Hepatocyte (in vitro differentiated cells): ENCODE results near the gene RUFY3. TPM values are rescaled to one million over a fixed set of nuclear protein-coding genes. Genes with fewer than 3 reads are reported as not detected.

Experiments used
- DNase-seq: peaks from one replicate; pipeline ENCODE4 v3.0.0-alpha.2; 2016; ENCODE audit warnings: low spot score
- H2AFZ ChIP-seq: fragments of 200-600 bp; sonication (generic); 2 replicates; pipeline ENCODE4 v1.6.0; 2016; ENCODE audit warnings: antibody characterized with exemption, mild to moderate bottlenecking
- H3K27ac ChIP-seq: fragments of 200-600 bp; sonication (generic); 2 replicates; pipeline ENCODE4 v1.5.1; 2016; ENCODE audit warnings: mild to moderate bottlenecking
- H3K27me3 ChIP-seq: fragments of 200-600 bp; sonication (generic); 2 replicates; pipeline ENCODE4 v1.6.1; 2016
- H3K36me3 ChIP-seq: fragments of 200-600 bp; sonication (generic); replicated peaks from 2 replicates; pipeline ENCODE4 v1.5.1; 2016; ENCODE audit warnings: low read depth; ENCODE audit not compliant: insufficient read depth
- H3K4me1 ChIP-seq: fragments of 200-600 bp; sonication (generic); 2 replicates; pipeline ENCODE4 v1.5.1; 2016; ENCODE audit warnings: mild to moderate bottlenecking, moderate library complexity; ENCODE audit not compliant: insufficient read depth
- H3K4me2 ChIP-seq: fragments of 200-600 bp; sonication (generic); 2 replicates; pipeline ENCODE4 v1.6.0; 2016
- H3K4me3 ChIP-seq: fragments of 200-600 bp; sonication (generic); 2 replicates; pipeline ENCODE4 v1.5.1; 2016; ENCODE audit warnings: mild to moderate bottlenecking
- H3K79me2 ChIP-seq: fragments of 200-600 bp; sonication (generic); 2 replicates; pipeline ENCODE4 v1.6.0; 2017; ENCODE audit warnings: mild to moderate bottlenecking
- H3K9me2 ChIP-seq: fragments of 200-600 bp; sonication (generic); replicated peaks from 2 replicates; pipeline ENCODE4 v1.6.0; 2017; ENCODE audit warnings: mild to moderate bottlenecking; ENCODE audit not compliant: insufficient read depth
- H3K9me3 ChIP-seq: fragments of 200-600 bp; sonication (generic); 2 replicates; pipeline ENCODE4 v1.5.1; 2016; ENCODE audit warnings: low read depth, mild to moderate bottlenecking
- H4K20me1 ChIP-seq: fragments of 200-600 bp; sonication (generic); 2 replicates; pipeline ENCODE4 v1.6.0; 2016; ENCODE audit warnings: mild to moderate bottlenecking; ENCODE audit not compliant: insufficient read depth, poor library complexity, severe bottlenecking
- CTCF ChIP-seq: fragments of 200-600 bp; sonication (generic); IDR thresholded peaks from 2 replicates; pipeline ENCODE4 v1.5.1; 2016; ENCODE audit warnings: antibody characterized with exemption, mild to moderate bottlenecking; ENCODE audit not compliant: poor library complexity
- EZH2 ChIP-seq: fragments of 200-600 bp; sonication (generic); IDR thresholded peaks from 2 replicates; pipeline ENCODE4 v1.6.1; 2016; ENCODE audit warnings: antibody characterized with exemption, mild to moderate bottlenecking, borderline replicate concordance
- EZH2phosphoT487 ChIP-seq: fragments of 200-600 bp; sonication (generic); IDR thresholded peaks from one replicate; pipeline ENCODE4 v1.6.1; 2018; ENCODE audit warnings: antibody characterized with exemption, mild to moderate bottlenecking, low read depth, moderate library complexity; ENCODE audit not compliant: unreplicated experiment, severe bottlenecking
- WGBS: methylation state at CpG from one replicate; pipeline ENCODE4 v1.1.6; 2016; ENCODE audit warnings: low lambda C conversion rate; ENCODE audit errors: missing lambda C conversion rate; 5-methylcytosine and 5-hydroxymethylcytosine counted together
- polyA plus RNA-seq: library from polyadenylated mRNA; unstranded; fragments of >200 nt; fragmentation: Nextera tagmentation; extraction: Ambion mirVana; gene quantifications from 2 replicates; pipeline ENCODE4 v1.2.1, GENCODE V29; 2016
- total RNA-seq: library from RNA; depleted of rRNA; stranded (reverse); fragments of >200 nt; gene quantifications from 2 replicates; pipeline ENCODE4 v1.2.3, GENCODE V29; 2014

The RUFY3 gene
- total and polyA plus RNA-seq, 2 experiments from 2014 or later, result 22.2 to 40.1 TPM

- Histone ChIP-seq H3K9me2 (no peaks in the 10 kb centered on the region), H3K4me3 (no peak overlapping the region), H3K4me2 (no peak overlapping the region), H3K9me3 (no peaks in the 10 kb centered on the region), H3K4me1 (no peaks in the 10 kb centered on the region), H3K27ac (no peak overlapping the region), H3K36me3 (no peaks in the 10 kb centered on the region), H2AFZ (no peak overlapping the region), H3K79me2 (peaks cover 96% of the 10 kb centered on the region), H4K20me1 (no peaks in the 10 kb centered on the region), H3K27me3 (no peaks in the 10 kb centered on the region)
- no peak for DNase-seq
- 94% methylated on average over 6 of the region's 6 CpGs for WGBS
- TF ChIP-seq CTCF (no peak), EZH2phosphoT487 (no peak), EZH2 (no peak)
Observed at GRCh38 chr4:70715097-70715496, 6.7 kb upstream of the RUFY3 start.

GRCh38 chr4:70718811-70719604, 2.8 kb upstream of the RUFY3 start:
- DNase-seq, result no peak
- no peak overlapping the region for H2AFZ ChIP-seq
- no peaks in the 10 kb centered on the region for H3K27me3 ChIP-seq
- H3K9me2 ChIP-seq, result no peaks in the 10 kb centered on the region
- H3K27ac ChIP-seq, result no peak overlapping the region
- H3K4me2 ChIP-seq, result no peak overlapping the region
- no peaks in the 10 kb centered on the region for H4K20me1 ChIP-seq
- H3K79me2 ChIP-seq, result peaks cover 91% of the 10 kb centered on the region
- WGBS, result 91% methylated on average over 13 of the region's 13 CpGs
- TF ChIP-seq CTCF, result no peak
- no peak overlapping the region for H3K4me3 ChIP-seq
- no peaks in the 10 kb centered on the region for H3K4me1 ChIP-seq
- H3K36me3 ChIP-seq, result no peaks in the 10 kb centered on the region
- no peaks in the 10 kb centered on the region for H3K9me3 ChIP-seq

GRCh38 chr4:70722199-70722791, 531 bp downstream of the RUFY3 start:
- H3K4me1 ChIP-seq, result no peaks in the 10 kb centered on the region
- H3K9me3 ChIP-seq, result no peaks in the 10 kb centered on the region
- no peaks in the 10 kb centered on the region for H3K27me3 ChIP-seq
- H3K27ac ChIP-seq, result peak overlapping the region; percentile 9
- peak overlapping the region; percentile 14 for H2AFZ ChIP-seq
- peak overlapping the region; percentile 1 for H3K4me3 ChIP-seq
- H3K79me2 ChIP-seq, result peaks cover 78% of the 10 kb centered on the region
- H3K36me3 ChIP-seq, result no peaks in the 10 kb centered on the region
- no peaks in the 10 kb centered on the region for H3K9me2 ChIP-seq
- H3K4me2 ChIP-seq, result peak overlapping the region; percentile 69
- no peak for TF ChIP-seq CTCF
- no peak for TF ChIP-seq EZH2
- TF ChIP-seq EZH2phosphoT487, result no peak
- no peak for DNase-seq
- no peaks in the 10 kb centered on the region for H4K20me1 ChIP-seq
- WGBS, result 42% methylated on average over 7 of the region's 7 CpGs
